OCI-LY3 (cell line): Measurements from ENCODE around the gene KPRP.
A peak's percentile ranks its signal among the peaks of the same experiment; 100 is the strongest.

Source experiments
- H2AFZ ChIP-seq: fragments of 200-600, 300-600 bp; shearing (Covaris generic); 2 replicates; pipeline ENCODE4 v1.6.0; 2014; ENCODE audit warnings: antibody characterized with exemption, low read depth, low read length
- H3K27ac ChIP-seq: fragments of 200-600, 300-600 bp; sonication (generic); 2 replicates; pipeline ENCODE4 v1.5.1; 2014; ENCODE audit warnings: mild to moderate bottlenecking, low read length, moderate library complexity, mixed read lengths
- H3K27me3 ChIP-seq: fragments of 200-600, 300-600 bp; sonication (generic); 2 replicates; pipeline ENCODE4 v1.6.1; 2014; ENCODE audit warnings: low read depth, low read length, mixed read lengths
- H3K36me3 ChIP-seq: fragments of 200-600, 300-600 bp; sonication (generic); replicated peaks from 2 replicates; pipeline ENCODE3; 2014; ENCODE audit warnings: low read depth, low read length, mixed read lengths
- H3K4me1 ChIP-seq: fragments of 300-600, 200-600 bp; sonication (generic); 2 replicates; pipeline ENCODE4 v1.6.1; 2014; ENCODE audit warnings: low read length, mixed read lengths
- H3K4me2 ChIP-seq: fragments of 200-600, 300-600 bp; sonication (generic); 2 replicates; pipeline ENCODE4 v1.6.1; 2014; ENCODE audit warnings: low read length, mixed read lengths
- H3K4me3 ChIP-seq: fragments of 300-600, 200-600 bp; sonication (generic); 2 replicates; pipeline ENCODE4 v1.5.1; 2014; ENCODE audit warnings: antibody characterized with exemption, mild to moderate bottlenecking, low read length, moderate library complexity
- H3K79me2 ChIP-seq: fragments of 300-600, 200-600 bp; shearing (Covaris generic); 2 replicates; pipeline ENCODE4 v1.6.1; 2014; ENCODE audit warnings: mild to moderate bottlenecking, low read length, mixed read lengths
- H3K9ac ChIP-seq: fragments of 300-600, 200-600 bp; shearing (Covaris generic); 2 replicates; pipeline ENCODE4 v1.6.0; 2014; ENCODE audit warnings: mild to moderate bottlenecking, low read length, moderate library complexity
- H3K9me3 ChIP-seq: fragments of 200-600, 300-600 bp; shearing (Covaris generic); 2 replicates; pipeline ENCODE4 v1.6.1; 2014; ENCODE audit warnings: low read length, mixed read lengths; ENCODE audit not compliant: insufficient read depth
- H4K20me1 ChIP-seq: fragments of 200-600, 300-600 bp; sonication (generic); 2 replicates; pipeline ENCODE4 v1.6.1; 2016; ENCODE audit warnings: low read length, mixed read lengths; ENCODE audit not compliant: insufficient read depth
- CTCF ChIP-seq: fragments of 200-600, 300-600 bp; sonication (generic); IDR thresholded peaks from 2 replicates; pipeline ENCODE4 v1.5.1; 2014; ENCODE audit warnings: antibody characterized with exemption, low read length, low read depth
- EZH2phosphoT487 ChIP-seq: fragments of 200-600 bp; shearing (Covaris generic); IDR thresholded peaks from 2 replicates; pipeline ENCODE4 v1.6.1; 2018; ENCODE audit warnings: antibody characterized with exemption, mixed run types, low read depth

Gene KPRP

GRCh38 chr1:152770411-152770810 lies 12.6 kb downstream of the KPRP start:
- Histone ChIP-seq H3K27ac (no peak overlapping the region), H3K79me2 (no peaks in the 10 kb centered on the region)

GRCh38 chr1:152774875-152775274 lies 17.1 kb downstream of the KPRP start, which contains the start of gene LCE1F:
TSS of gene LCE1F (plus strand) at chr1:152775140. CDS start at chr1:152776372, 1,232 bp downstream.
- no peaks in the 10 kb centered on the region for H3K9me3 ChIP-seq

More at GRCh38 chr1:152770411-152770810, 12.6 kb downstream of the KPRP start:
- no peak overlapping the region for H3K4me2 ChIP-seq
- peaks cover 34% of the 10 kb centered on the region for H3K27me3 ChIP-seq
- H3K4me1 ChIP-seq, result no peaks in the 10 kb centered on the region
- no peak overlapping the region for H3K9ac ChIP-seq
- no peak overlapping the region for H2AFZ ChIP-seq
- no peaks in the 10 kb centered on the region for H4K20me1 ChIP-seq
- no peaks in the 10 kb centered on the region for H3K36me3 ChIP-seq
- no peaks in the 10 kb centered on the region for H3K9me3 ChIP-seq
- no peak overlapping the region for H3K4me3 ChIP-seq
- TF ChIP-seq CTCF (no peak), EZH2phosphoT487 (no peak)

GRCh38 chr1:152776361-152776760 lies 18.5 kb downstream of the KPRP start:
- Histone ChIP-seq H3K27me3 (peaks cover 32% of the 10 kb centered on the region), H2AFZ (no peak overlapping the region), H3K27ac (no peak overlapping the region), H3K4me1 (no peaks in the 10 kb centered on the region), H3K36me3 (no peaks in the 10 kb centered on the region), H3K4me3 (no peak overlapping the region), H3K9me3 (no peaks in the 10 kb centered on the region), H3K9ac (no peak overlapping the region), H3K4me2 (no peak overlapping the region), H3K79me2 (no peaks in the 10 kb centered on the region), H4K20me1 (no peaks in the 10 kb centered on the region)
- TF ChIP-seq CTCF (no peak), EZH2phosphoT487 (no peak)

More at GRCh38 chr1:152774875-152775274, 17.1 kb downstream of the KPRP start, which contains the start of gene LCE1F:
- Histone ChIP-seq H3K4me3 (no peak within 1 kb of the TSS), H2AFZ (no peak within 1 kb of the TSS), H4K20me1 (no peaks in the 10 kb centered on the region), H3K4me1 (no peaks in the 10 kb centered on the region), H3K36me3 (no peaks in the 10 kb centered on the region), H3K4me2 (no peak within 1 kb of the TSS), H3K9ac (no peak within 1 kb of the TSS), H3K27me3 (peaks cover 37% of the 10 kb centered on the region), H3K79me2 (no peaks in the 10 kb centered on the region), H3K27ac (no peak within 1 kb of the TSS)
- TF ChIP-seq CTCF (no peak), EZH2phosphoT487 (no peak)

GRCh38 chr1:152777510-152778137 lies 19.8 kb downstream of the KPRP start:
- Histone ChIP-seq H3K27ac (no peak overlapping the region), H3K36me3 (no peaks in the 10 kb centered on the region), H3K79me2 (no peaks in the 10 kb centered on the region), H4K20me1 (no peaks in the 10 kb centered on the region), H3K9ac (no peak overlapping the region), H3K9me3 (no peaks in the 10 kb centered on the region), H3K27me3 (peaks cover 41% of the 10 kb centered on the region), H3K4me3 (no peak overlapping the region), H3K4me2 (no peak overlapping the region), H3K4me1 (no peaks in the 10 kb centered on the region), H2AFZ (no peak overlapping the region)
- TF ChIP-seq EZH2phosphoT487 (no peak), CTCF (peak; percentile 53)
